D721Med (cell line): ENCODE measurements around the gene EHD1.

Experiments used
- DNase-seq: peaks from one replicate; pipeline ENCODE4 v3.0.0; 2011; ENCODE audit warnings: low spot score; ENCODE audit not compliant: insufficient read length
- FAIRE-seq: peaks from 2 replicates; lab custom pipeline; 2011; peaks lifted over from hg19 to GRCh38; lab: Jason Lieb, UNC
- CTCF ChIP-seq: IDR thresholded peaks from 2 replicates; pipeline ENCODE4 v1.5.1; 2012; ENCODE audit warnings: mild to moderate bottlenecking, control low read depth; ENCODE audit not compliant: insufficient read depth; ENCODE audit errors: missing control alignments

EHD1 gene

GRCh38 chr11:64867748-64868462 lies 10.5 kb downstream of the EHD1 start:
- no peak for FAIRE-seq
- no peak for TF ChIP-seq CTCF
- DNase-seq = no peak

GRCh38 chr11:64866173-64866491 lies 12.3 kb downstream of the EHD1 start:
- DNase-seq = no peak
- no peak for FAIRE-seq
- no peak for TF ChIP-seq CTCF

GRCh38 chr11:64865286-64866172 lies 12.9 kb downstream of the EHD1 start:
- TF ChIP-seq CTCF = no peak
- no peak for FAIRE-seq

GRCh38 chr11:64864473-64865285 lies 13.7 kb downstream of the EHD1 start:
- no peak for TF ChIP-seq CTCF
- FAIRE-seq = no peak
- DNase-seq = no peak

More at GRCh38 chr11:64865286-64866172, 12.9 kb downstream of the EHD1 start:
- no peak for DNase-seq

- DNase-seq (no peak), FAIRE-seq (no peak)
- no peak for TF ChIP-seq CTCF
Observed at GRCh38 chr11:64864135-64864472, 14.3 kb downstream of the EHD1 start.

- no peak for TF ChIP-seq CTCF
- DNase-seq (no peak), FAIRE-seq (no peak)
Observed at GRCh38 chr11:64863391-64864060, 14.9 kb downstream of the EHD1 start.
